Heart right ventricle (tissue), 16 donors: ENCODE measurements around the gene EXOC3L2. TPM values are rescaled to one million over a fixed set of nuclear protein-coding genes. Genes with fewer than 3 reads are reported as not detected.

Experiments
- ATAC-seq, 8 donors: fragments of 200-7000 bp; cut with Tn5 transposase; one replicate each; pipeline ENCODE4 v1.9.1; 2020; ENCODE audit warnings: mild to moderate bottlenecking in 8 of 8, moderate library complexity in 8 of 8, moderate number of reproducible peaks in 1 of 8
- DNase-seq, 2 donors: peaks; one replicate each; pipeline ENCODE4 v3.0.0-alpha.2; 2020
- H3K27ac ChIP-seq, 10 donors: fragments of 200-600 bp; sonication (generic) in 2 of 10; one replicate each; pipeline versions ENCODE4 v1.5.0 to v1.8.0; 2020 to 2022; ENCODE audit warnings: mild to moderate bottlenecking in 3 of 10
- H3K27me3 ChIP-seq, 7 donors: fragments of 200-600 bp; one replicate each; pipeline ENCODE4 v1.8.0; 2021 to 2022; ENCODE audit warnings: mild to moderate bottlenecking in 2 of 7
- H3K36me3 ChIP-seq, 9 donors: fragments of 200-600 bp; sonication (generic) in 1 of 9; one replicate each; pipeline versions ENCODE4 v1.5.0 to v1.8.0; 2020 to 2022; ENCODE audit warnings: mild to moderate bottlenecking in 2 of 9
- H3K4me1 ChIP-seq, 9 donors: fragments of 200-600 bp; sonication (generic) in 1 of 9; one replicate each; pipeline versions ENCODE4 v1.5.0 to v1.8.0; 2020 to 2022; ENCODE audit warnings: mild to moderate bottlenecking in 4 of 9
- H3K4me3 ChIP-seq, 10 donors: fragments of 200-600 bp; sonication (generic) in 2 of 10; one replicate each; pipeline versions ENCODE4 v1.5.0 to v1.8.0; 2020 to 2022; ENCODE audit warnings: mild to moderate bottlenecking in 7 of 10, moderate library complexity in 2 of 10
- H3K9me3 ChIP-seq, 11 donors: fragments of 200-600 bp in 10 of 11; sonication (generic) in 2 of 11; one replicate each; pipeline versions ENCODE4 v1.5.0 to v1.8.0; 2013 to 2022; ENCODE audit warnings: mild to moderate bottlenecking in 2 of 11, control low read depth in 1 of 11, moderate library complexity in 1 of 11
- WGBS, 2 donors: extraction: QIAGEN DNeasy Blood & Tissue Kit; methylation state at CpG; one replicate each; pipeline ENCODE4 v1.1.7; 2013; ENCODE audit warnings: inconsistent platforms in 1 of 2; 5-methylcytosine and 5-hydroxymethylcytosine counted together
- intact Hi-C, 10 donors: fragments of 100-400 bp; cut with DNase I; formaldehyde crosslinking; loops; one replicate each; pipeline versions ENCODE4 v1.11.1 to v1.14.2; 2022
- polyA plus RNA-seq, 2 donors: library from polyadenylated mRNA; stranded (reverse); fragments of 200-250 nt; gene quantifications; one replicate each; pipeline ENCODE4 v1.2.3, GENCODE V29; 2013
- total RNA-seq, 10 donors: library from RNA; stranded (reverse); fragmentation: NEBNext Ultra II Directional in 3 of 10; extraction: Animal tissue kit (Norgen Biotek cat#: 25700) in 3 of 10; gene quantifications; one replicate each; pipeline versions ENCODE4 v1.2.1 to v1.2.4, GENCODE V29; 2021 to 2023
- TF ChIP-seq, protein P1 (sequence below), 9 donors: fragments of 200-600 bp; sonication (generic) in 2 of 9; IDR thresholded peaks; one replicate each; pipeline versions ENCODE4 v1.5.0 to v1.8.0; 2021 to 2022; ENCODE audit warnings: antibody characterized with exemption in 9 of 9, mild to moderate bottlenecking in 5 of 9, moderate library complexity in 1 of 9
- donor health status: Arrhythmogenic right ventricular cardiomyopathy.
- donor health status: ischemic (EF 13 %, LVEDD 7.1; RV severe dilation, severe dysfunction).
- donor health status: healthy with polysubstance abuse.
- donor health status: DM: no; HTN: yes; CAD: no.
- donor health status: DM: no; HTN: no; CAD: no.
- donor health status: ischemic (EF 25% LVEDD 6.9; RV normal size, moderate dysfunction).
- donor health status: ischemic (EF 25% LVEDD 5.7; RV mildly dilated, moderate dysfunction).
- donor health status: healthy.
- donor health status: DM: yes; HTN: yes; CAD: no.
- donor health status: Ischemic cardiomyopathy.
- donor health status: ischemic (EF 35%, LVEDD 5.7; RV mildly dilated, moderate dysfunction).
- donor health status: nonischemic (EF 11% LVEDD 7.7; RV severe dilation, severe dysfunction).
- donor health status: DM: yes; HTN: yes; CAD: no.
- donor health status: PGD.
- donor health status: ischemic (EF 29% LVEDD 5.4; RV normal size, mild dysfunction).
- donor health status: nonischemic (EF 23%, LVEDD 6.1; RV moderate dilation, normal function).

Gene EXOC3L2
- total and polyA plus RNA-seq, 12 donors = 0.27 to 2.0 (median 1.2) TPM

- intact Hi-C loops = loop anchor here in 4 of 10 donors (1.0 to 10.0 kb wide), 4 partner anchors 76 to 283 kb away; partner anchors contain the start of genes PPP1R37 (in 2 of the 4) and TOMM40 (in 1 of the 4)
- ATAC-seq = peak in 1 of 8 donors; percentile 5
- WGBS, 2 donors = 0% methylated on average over 36 of the region's 36 CpGs
Observed at GRCh38 chr19:45177817-45178261, 67.4 kb downstream of the EXOC3L2 start, which contains the start of gene TRAPPC6A. TRAPPC6A (minus strand) TSS chr19:45178237; CDS start chr19:45178218, 19 bp downstream.

GRCh38 chr19:45175515-45176345, 69.5 kb downstream of the EXOC3L2 start:
- H3K36me3 ChIP-seq = peaks cover 0 to 5% (median 0%) of the 10 kb centered on the region in 9 donors
- DNase-seq (no peak), ATAC-seq (no peak)
- no peak overlapping the region for H3K4me3 ChIP-seq
- no peak overlapping the region for H3K27ac ChIP-seq
- no peaks in the 10 kb centered on the region for H3K9me3 ChIP-seq
- H3K27me3 ChIP-seq = no peaks in the 10 kb centered on the region
- TF ChIP-seq, protein P1, sequence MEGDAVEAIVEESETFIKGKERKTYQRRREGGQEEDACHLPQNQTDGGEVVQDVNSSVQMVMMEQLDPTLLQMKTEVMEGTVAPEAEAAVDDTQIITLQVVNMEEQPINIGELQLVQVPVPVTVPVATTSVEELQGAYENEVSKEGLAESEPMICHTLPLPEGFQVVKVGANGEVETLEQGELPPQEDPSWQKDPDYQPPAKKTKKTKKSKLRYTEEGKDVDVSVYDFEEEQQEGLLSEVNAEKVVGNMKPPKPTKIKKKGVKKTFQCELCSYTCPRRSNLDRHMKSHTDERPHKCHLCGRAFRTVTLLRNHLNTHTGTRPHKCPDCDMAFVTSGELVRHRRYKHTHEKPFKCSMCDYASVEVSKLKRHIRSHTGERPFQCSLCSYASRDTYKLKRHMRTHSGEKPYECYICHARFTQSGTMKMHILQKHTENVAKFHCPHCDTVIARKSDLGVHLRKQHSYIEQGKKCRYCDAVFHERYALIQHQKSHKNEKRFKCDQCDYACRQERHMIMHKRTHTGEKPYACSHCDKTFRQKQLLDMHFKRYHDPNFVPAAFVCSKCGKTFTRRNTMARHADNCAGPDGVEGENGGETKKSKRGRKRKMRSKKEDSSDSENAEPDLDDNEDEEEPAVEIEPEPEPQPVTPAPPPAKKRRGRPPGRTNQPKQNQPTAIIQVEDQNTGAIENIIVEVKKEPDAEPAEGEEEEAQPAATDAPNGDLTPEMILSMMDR (IDR thresholded peaks at IDR 0.05) = no peak
- intact Hi-C loops = loop anchor here in 4 of 10 donors (5.0 to 10.0 kb wide), 3 partner anchors 73 to 281 kb away; partner anchors contain the start of genes PPP1R37 (in 2 of the 4) and TOMM40 (in 1 of the 4)
- 85 to 88% methylated on average over 10 of the region's 10 CpGs for WGBS, 2 donors
- H3K4me1 ChIP-seq = peaks cover under 1 to 48% (median 28%) of the 10 kb centered on the region in 9 donors

More at GRCh38 chr19:45177817-45178261, 67.4 kb downstream of the EXOC3L2 start, which contains the start of gene TRAPPC6A:
- Histone ChIP-seq H3K27me3 (no peaks in the 10 kb centered on the region), H3K27ac (peak within 1 kb of the TSS; percentile 55 to 93 (median 87)), H3K4me3 (peak within 1 kb of the TSS; percentile 62 to 96 (median 83)), H3K9me3 (no peaks in the 10 kb centered on the region), H3K4me1 (peaks cover 3 to 44% (median 31%) of the 10 kb centered on the region in 9 donors), H3K36me3 (peaks cover 0 to 18% (median 0%) of the 10 kb centered on the region in 9 donors)
- no peak for DNase-seq
- TF ChIP-seq, protein P1 (IDR thresholded peaks at IDR 0.05) = no peak

DNA sequence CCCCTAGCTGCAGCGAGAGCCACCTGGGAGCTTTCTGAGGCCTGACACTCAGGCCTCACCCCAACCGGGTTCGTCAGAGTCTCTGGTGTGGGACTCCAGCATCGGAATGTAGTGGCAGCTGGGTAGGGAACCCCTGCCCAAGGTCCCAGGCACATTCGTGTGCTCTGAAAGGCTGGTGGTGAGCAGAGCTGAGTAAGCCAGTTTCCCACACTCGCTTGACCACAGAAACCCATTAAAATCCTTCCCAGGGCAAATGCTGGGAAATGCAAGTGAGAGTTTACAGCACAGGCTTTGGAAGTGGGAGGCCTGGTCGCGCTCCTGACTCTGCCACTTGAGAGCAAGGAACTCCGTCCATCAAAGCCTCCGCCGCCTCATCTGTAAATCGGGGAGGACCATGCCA, 71.4 kb downstream of the EXOC3L2 start:
- no peaks in the 10 kb centered on the region for H3K9me3 ChIP-seq
- TF ChIP-seq, protein P1 (IDR thresholded peaks at IDR 0.05) = no peak
- H3K27ac ChIP-seq = peak overlapping the region in 1 of 10 donors; percentile 26
- ATAC-seq = no peak
- no peaks in the 10 kb centered on the region for H3K36me3 ChIP-seq
- H3K27me3 ChIP-seq = no peaks in the 10 kb centered on the region
- intact Hi-C loops = loop anchor here in 1 of 10 donors (10.0 kb wide), 1 partner anchor 279 kb away; the partner anchor contains the start of gene TOMM40
- H3K4me1 ChIP-seq = peaks cover 0 to 50% (median 17%) of the 10 kb centered on the region in 9 donors
- WGBS, 2 donors = 85 to 86% methylated on average over 12 of the region's 12 CpGs
- no peak for DNase-seq
- no peak overlapping the region for H3K4me3 ChIP-seq

GRCh38 chr19:45172611-45173208, 72.5 kb downstream of the EXOC3L2 start:
- Histone ChIP-seq H3K27ac (peak overlapping the region; percentile 10 to 78 (median 48)), H3K27me3 (no peaks in the 10 kb centered on the region), H3K4me1 (peaks cover 0 to 49% (median 15%) of the 10 kb centered on the region in 9 donors), H3K36me3 (no peaks in the 10 kb centered on the region), H3K9me3 (no peaks in the 10 kb centered on the region), H3K4me3 (no peak overlapping the region)
- TF ChIP-seq, protein P1 (IDR thresholded peaks at IDR 0.05) = no peak
- ATAC-seq = no peak
- no peak for DNase-seq
- intact Hi-C loops = loop anchor here in 1 of 10 donors (10.0 kb wide), 1 partner anchor 278 kb away; the partner anchor contains the start of gene TOMM40
- WGBS, 2 donors = 83 to 85% methylated on average over 17 of the region's 18 CpGs
